NOMO-1 treated with DMSO at 0.1 percent for 48 hours (cell line): ENCODE results near the gene MSI2.

Source experiments
- DNase-seq: peaks from one replicate; lab custom pipeline; 2025; ENCODE audit not compliant: unreplicated experiment; lab: John Stamatoyannopoulos, UW

The MSI2 gene

GRCh38 chr17:57666201-57666870, 410.0 kb downstream of the MSI2 start:
- no peak for DNase-seq

- DNase-seq = no peak
These were observed 410.6 kb downstream of the MSI2 start for GRCh38 chr17:57666946-57667345.

GRCh38 chr17:57667461-57667923, 411.2 kb downstream of the MSI2 start:
- no peak for DNase-seq

- DNase-seq = no peak
These were observed 412.0 kb downstream of the MSI2 start for GRCh38 chr17:57668332-57668731.

DNA sequence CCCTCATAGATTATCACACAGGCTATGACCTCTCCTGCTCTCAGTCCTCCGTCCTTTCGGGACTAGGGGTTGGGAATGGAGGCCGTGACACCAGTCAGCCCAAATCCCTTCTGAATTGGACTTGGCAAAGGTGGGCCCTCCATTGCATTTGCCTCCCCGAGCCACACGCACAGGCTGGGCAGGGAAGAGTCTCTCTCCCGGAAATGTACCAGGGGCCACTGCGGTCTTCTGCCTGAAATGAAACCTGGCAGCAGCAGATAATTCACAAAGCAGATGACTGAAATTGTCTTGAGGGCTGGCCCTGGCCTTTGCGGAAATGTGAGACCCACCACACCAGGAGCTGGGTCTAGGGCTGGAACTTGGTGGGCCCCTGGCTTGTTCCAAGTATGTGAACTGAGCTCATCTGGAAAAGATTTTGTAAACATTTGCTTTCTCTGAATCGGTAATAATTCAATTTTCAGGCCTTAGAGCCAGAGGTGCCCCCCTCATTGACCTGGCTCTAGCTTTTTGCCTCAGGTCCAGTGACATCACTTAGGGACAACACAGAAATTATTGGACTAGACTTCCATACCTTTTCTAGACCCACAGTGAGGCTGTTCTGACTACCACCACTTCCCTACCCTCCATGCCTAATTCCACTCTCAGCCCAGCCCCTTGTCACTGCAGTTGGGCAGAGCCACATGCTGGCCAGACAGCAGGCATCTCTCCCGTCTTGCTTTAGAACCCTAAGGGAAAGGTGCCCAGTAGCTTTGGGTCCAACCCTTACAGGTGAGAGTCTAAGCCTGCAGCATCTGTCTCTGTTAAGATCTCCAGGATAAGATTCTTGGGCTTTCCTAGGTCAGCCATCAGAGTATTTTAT, 413.6 kb downstream of the MSI2 start:
- no peak for DNase-seq

GRCh38 chr17:57670769-57671569, 414.6 kb downstream of the MSI2 start:
- DNase-seq = no peak

DNA sequence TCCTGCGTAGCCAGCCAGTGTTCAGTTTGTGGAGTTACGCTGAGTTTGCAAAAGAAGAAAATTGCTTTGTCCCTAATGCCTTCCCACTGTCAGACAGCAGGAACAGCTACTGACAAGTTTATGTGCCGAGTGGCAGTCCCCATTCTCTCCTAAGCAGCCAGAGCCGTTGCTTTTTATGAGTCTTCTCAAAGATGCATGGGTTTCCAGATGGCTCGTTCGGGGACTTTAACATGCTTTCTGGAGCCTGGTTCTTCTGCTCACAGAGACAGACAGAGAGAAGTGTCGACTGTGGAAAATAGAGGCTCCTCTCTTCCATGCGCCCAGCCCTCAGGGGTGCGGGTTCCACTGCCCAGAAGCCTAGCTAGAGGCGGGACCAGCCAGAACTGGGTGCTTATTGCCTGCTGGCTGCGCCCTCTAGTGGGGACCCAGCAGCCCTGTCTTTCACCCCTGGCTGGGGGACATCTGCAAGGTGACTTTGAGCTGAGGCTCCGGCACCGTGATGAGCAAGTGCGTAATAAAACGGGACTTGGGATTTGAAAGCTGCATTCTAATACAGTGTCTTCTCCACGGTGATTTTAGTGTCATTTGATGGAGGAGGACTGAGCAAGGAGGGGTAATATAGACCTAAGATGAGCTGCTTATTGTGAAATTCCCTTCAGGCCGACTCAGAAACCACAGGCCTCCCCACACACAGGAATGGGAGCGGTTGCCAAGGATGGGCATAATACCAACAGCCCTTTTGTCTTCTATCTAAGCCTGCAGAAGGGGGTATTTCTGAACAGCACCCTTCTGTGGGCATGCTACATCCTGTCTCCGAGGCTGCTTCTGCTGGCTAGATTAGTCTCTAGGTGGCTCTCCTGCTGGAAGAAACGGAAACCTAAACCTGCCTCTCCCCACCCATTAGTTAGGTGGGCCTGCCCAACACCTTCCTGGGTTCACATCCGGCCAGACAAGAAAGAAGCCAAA, 415.6 kb downstream of the MSI2 start:
- peak; percentile 78 for DNase-seq

- no peak for DNase-seq
These were observed 416.6 kb downstream of the MSI2 start for GRCh38 chr17:57672971-57673370.

GRCh38 chr17:57674894-57675293, 418.6 kb downstream of the MSI2 start:
- no peak for DNase-seq

DNA sequence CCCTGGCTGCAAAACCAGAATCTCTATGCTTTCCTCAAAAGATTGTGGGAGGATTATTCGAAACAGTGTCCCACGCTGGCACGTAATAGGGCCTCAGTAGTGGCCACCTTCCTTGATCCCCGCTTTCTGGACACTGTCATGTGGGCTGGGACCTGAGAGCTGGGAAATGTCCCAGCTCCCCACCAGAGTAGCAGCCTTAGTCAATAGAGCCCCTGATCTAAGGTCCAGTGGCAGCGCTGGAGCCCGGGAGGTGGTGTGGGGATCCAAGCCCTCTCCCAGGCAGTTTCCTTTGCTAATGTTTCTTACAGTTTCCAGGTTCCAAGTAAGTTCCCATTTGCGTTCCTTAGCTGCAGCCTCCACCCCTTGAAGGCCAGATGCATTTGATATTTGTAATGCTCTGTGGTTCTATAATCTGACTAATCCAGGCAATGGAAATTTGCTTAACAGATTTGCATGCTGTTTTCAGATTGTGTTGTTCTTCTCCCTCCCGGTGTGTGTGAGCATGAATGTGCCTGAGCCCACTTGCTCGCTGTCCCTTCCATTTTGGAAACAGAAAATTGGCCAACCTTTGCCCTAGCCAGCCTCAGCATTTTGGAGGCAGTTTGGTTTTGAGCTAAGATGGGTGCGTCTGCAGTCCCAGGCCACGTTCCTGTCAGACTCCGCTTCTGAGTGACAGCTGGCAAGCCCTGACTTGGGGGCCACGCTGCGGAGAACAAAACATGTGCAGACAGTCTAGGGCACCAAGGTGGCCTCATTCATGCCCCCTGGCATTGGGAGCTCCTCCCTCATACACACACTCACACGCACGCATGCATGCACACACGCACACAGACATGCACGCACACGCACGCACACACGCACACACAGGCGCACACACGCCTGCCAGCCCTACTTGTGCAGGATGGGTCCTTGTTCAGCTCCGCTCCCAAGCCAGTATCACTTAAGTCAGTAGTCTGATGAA, 419.4 kb downstream of the MSI2 start:
- no peak for DNase-seq

- DNase-seq = no peak
These were observed 420.2 kb downstream of the MSI2 start for GRCh38 chr17:57676543-57676942.

GRCh38 chr17:57677301-57677700, 421.0 kb downstream of the MSI2 start:
- DNase-seq = no peak

DNA sequence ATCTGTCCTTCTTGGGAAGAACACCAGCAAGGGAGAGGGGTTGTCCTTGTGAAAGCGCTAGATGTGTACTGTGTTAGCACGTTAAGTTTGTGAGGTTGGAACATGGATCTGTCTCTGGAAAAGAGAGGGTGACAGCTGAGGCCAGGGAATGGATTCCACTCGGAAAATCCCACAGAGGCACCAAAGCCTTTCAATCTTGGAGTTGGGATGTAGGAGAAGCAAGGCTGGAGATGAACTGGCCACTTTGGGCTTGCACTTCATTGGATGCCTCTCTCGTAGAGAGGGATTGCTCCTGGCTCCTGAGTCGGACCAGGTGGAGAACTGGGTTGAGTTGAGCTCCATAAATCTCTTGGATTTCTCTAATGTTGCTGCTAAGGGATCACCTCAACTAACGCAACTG, 421.5 kb downstream of the MSI2 start:
- no peak for DNase-seq

DNA sequence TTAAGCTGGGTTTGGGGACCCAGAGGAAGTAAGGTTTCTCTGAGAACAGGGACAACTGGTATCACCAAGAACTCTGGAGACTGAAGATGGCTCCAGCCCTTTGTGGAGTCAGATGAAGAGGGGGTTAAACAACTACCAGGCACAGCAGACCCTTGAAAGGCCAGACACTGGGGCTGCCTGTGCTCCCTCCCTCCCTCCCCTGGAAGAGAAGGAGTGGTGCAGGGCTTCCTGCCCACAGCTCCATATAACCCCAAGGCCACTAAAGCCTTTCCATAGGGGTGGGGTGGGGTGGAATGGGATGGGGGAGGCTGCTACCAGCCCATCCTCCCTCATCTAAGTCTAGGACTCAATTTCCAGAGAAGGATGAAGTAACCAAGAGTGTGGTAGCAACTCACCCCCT, 422.1 kb downstream of the MSI2 start:
- DNase-seq = no peak

DNA sequence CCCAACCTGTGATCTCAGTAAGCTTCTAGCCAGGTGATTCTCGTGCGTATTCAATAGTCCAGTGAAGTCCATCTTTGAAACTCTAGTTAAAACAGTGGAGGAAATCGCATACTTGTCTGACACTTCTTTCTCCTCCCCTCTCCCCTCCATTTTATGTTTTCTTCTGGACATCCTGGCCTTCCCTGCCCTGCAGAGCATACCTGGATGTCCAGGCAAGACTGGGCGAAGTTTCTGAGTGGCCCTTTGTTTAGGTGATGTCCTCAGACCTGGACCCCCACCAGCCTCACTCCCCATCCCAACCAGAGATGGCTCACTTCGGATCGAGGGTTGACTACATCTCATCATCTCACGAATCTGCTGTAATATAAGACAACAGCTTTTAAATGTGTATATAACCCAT, 423.0 kb downstream of the MSI2 start:
- no peak for DNase-seq

DNA sequence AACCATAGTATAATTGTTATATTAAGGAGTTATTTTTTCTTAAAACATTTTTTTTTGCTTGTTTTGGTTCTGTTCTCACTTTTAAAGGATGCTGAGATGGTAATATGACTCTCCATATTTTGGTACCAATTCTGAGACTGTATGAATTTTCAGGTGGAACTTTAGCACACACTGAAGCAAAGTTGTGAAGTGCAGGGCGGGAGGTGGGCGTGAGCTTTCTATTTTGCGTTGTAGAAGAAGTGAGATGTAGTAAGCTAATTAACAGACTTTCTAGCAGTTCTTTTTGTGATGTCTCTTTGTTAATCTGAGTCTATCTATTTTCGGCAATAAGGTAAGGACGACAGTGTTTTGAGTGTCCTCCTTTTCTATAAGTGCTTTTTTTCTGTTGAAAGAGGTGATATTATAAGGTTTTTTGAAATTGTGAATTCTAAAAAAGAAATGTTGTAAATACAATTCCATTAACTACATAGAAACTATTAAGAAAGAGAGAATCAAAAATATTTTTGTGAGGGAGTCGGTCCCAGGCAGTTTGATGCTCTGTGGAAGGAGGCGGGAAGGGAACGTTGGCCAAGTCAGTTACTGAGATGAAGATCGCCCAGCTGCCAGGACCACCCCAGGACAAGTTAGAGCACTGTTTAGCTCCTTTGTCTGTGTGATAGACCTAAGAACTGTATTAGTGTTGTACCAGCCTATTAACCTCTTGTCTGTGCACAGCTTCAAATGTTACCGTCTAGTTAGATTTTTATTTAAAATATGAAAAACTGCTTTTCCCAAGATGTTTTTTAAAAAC, 423.8 kb downstream of the MSI2 start:
- DNase-seq = no peak

- no peak for DNase-seq
These were observed 426.4 kb downstream of the MSI2 start for GRCh38 chr17:57682701-57683100.

GRCh38 chr17:57684711-57685498, 428.6 kb downstream of the MSI2 start:
- DNase-seq = no peak
